Measurements from ENCODE around the gene PDLIM5.
A peak's percentile ranks its signal among the peaks of the same experiment; 100 is the strongest.

The PDLIM5 gene

GRCh38 chr4:94690851-94691254 is 239.1 kb downstream of the PDLIM5 start:
- TF ChIP-seq JUND (IDR thresholded peaks at IDR 0.05; ENCODE audit: low read depth): no peak
- DNase-seq (ENCODE audit: low read depth in 1 of 2, low spot score in 1 of 2): peak in 1 of 2 experiments; percentile 5
- in situ Hi-C loops (cut with HindIII; ENCODE audit: low pct_unique_long_range_greater_than_20kb, low sequenced_read_pairs): no loop called here

DNA sequence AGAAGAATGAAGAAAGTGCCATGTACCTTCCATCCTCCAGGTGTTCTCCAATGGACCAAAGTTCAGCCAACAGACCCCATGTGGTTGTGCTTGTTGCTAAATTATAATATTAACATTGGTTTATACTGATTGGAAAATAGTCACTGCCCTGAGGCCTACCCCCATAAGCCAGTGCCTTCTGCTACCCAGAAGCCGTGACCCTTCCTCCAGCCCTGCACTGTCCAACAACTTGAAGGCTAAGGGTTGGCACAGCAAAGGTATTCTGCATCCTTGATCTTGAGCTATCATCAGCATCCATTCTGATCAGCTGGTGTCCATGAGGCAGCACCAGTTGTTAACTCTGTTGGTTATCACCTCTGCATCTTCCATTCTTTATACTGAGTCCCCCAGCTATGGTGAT is 239.8 kb downstream of the PDLIM5 start:
- no peak for DNase-seq (ENCODE audit: low read depth in 1 of 2, low spot score in 1 of 2)
- no peak for TF ChIP-seq JUND (IDR thresholded peaks at IDR 0.05; ENCODE audit: low read depth)
- in situ Hi-C loops (cut with HindIII; ENCODE audit: low pct_unique_long_range_greater_than_20kb, low sequenced_read_pairs): no loop called here

DNA sequence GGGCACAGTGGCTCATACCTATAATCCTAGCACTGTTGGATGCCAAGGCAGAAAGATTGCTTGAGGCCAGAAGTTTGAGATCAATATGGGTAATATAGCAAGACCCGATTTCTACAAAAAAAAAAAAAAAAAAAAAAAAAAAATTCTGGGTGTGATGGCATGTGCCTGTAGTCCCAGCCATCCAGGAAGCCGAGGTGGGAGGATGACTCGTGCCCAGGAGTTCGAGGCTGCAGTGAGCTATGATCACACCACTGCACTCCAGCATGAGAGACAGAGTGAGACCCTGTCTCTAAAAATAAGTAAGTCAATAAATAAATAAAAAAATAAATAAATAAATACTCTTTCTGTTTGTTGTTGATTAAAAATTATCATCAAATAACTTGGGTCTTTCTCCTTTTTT is 243.6 kb downstream of the PDLIM5 start:
- in situ Hi-C loops (cut with HindIII; ENCODE audit: low pct_unique_long_range_greater_than_20kb, low sequenced_read_pairs): no loop called here
- no peak for TF ChIP-seq JUND (IDR thresholded peaks at IDR 0.05; ENCODE audit: low read depth)
- no peak for DNase-seq (ENCODE audit: low read depth in 1 of 2, low spot score in 1 of 2)

- TF ChIP-seq JUND (IDR thresholded peaks at IDR 0.05; ENCODE audit: low read depth): no peak
- in situ Hi-C loops (cut with HindIII; ENCODE audit: low pct_unique_long_range_greater_than_20kb, low sequenced_read_pairs): no loop called here
- no peak for DNase-seq (ENCODE audit: low read depth in 1 of 2, low spot score in 1 of 2)
These were observed 246.4 kb downstream of the PDLIM5 start for GRCh38 chr4:94698187-94698586.

DNA sequence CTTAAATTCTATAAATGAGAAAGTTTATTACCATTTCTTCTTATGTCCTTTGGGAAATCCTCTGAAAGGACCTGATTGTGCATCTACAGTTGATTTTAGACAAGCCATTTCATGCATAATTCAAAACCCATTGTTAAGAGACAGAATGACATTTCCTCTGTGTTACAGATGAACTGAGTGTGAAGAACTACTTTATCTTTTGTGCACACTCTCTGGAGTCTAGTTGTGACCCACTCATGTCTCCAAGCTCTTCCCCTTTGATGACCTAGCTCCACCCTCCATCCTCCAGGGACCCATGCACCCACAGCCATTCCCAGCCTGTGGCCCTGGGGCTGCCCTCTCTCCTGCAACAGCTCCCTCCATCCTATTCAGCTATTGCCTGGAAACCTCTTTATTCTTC is 248.6 kb downstream of the PDLIM5 start:
- in situ Hi-C loops (cut with HindIII; ENCODE audit: low pct_unique_long_range_greater_than_20kb, low sequenced_read_pairs): no loop called here
- no peak for DNase-seq (ENCODE audit: low read depth in 1 of 2, low spot score in 1 of 2)
- TF ChIP-seq JUND (IDR thresholded peaks at IDR 0.05; ENCODE audit: low read depth): no peak

DNA sequence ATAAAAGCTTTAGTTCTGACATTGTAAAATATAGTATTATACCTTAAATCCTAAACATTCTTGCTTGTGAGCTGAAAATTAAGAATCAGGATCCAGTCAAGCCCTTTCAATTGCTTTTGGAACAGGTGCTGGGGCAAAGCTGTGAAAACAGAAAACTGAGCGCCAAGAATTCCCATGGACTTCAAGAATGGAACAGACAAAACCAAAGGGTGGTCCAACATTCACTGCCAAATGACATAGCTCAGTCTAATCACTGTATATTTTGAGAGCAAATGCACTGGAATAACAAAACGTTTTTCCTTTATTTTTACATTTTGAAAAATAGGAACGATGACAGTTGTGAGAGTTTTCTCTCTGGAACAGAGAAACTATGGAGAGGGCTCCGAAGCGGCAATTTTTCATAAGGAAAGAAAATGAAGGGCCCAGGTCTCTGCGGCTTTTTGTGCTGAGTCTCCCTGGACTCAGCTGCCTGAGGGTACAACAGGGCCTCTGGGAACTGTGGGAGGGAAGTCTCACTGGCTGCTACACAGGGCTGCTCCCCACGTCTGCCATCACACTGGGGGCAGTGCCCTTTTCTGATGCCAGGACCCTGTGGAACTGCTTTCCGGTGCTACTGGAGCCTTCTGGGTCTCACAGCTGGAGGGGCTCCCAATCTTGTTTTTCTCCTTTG is 250.0 kb downstream of the PDLIM5 start:
- DNase-seq (ENCODE audit: low read depth in 1 of 2, low spot score in 1 of 2): no peak
- TF ChIP-seq JUND (IDR thresholded peaks at IDR 0.05; ENCODE audit: low read depth): no peak
- in situ Hi-C loops (cut with HindIII; ENCODE audit: low pct_unique_long_range_greater_than_20kb, low sequenced_read_pairs): no loop called here

GRCh38 chr4:94711635-94712034 is 259.9 kb downstream of the PDLIM5 start:
- TF ChIP-seq JUND (IDR thresholded peaks at IDR 0.05; ENCODE audit: low read depth): no peak
- DNase-seq (ENCODE audit: low read depth in 1 of 2, low spot score in 1 of 2): no peak
- in situ Hi-C loops (cut with HindIII; ENCODE audit: low pct_unique_long_range_greater_than_20kb, low sequenced_read_pairs): no loop called here

DNA sequence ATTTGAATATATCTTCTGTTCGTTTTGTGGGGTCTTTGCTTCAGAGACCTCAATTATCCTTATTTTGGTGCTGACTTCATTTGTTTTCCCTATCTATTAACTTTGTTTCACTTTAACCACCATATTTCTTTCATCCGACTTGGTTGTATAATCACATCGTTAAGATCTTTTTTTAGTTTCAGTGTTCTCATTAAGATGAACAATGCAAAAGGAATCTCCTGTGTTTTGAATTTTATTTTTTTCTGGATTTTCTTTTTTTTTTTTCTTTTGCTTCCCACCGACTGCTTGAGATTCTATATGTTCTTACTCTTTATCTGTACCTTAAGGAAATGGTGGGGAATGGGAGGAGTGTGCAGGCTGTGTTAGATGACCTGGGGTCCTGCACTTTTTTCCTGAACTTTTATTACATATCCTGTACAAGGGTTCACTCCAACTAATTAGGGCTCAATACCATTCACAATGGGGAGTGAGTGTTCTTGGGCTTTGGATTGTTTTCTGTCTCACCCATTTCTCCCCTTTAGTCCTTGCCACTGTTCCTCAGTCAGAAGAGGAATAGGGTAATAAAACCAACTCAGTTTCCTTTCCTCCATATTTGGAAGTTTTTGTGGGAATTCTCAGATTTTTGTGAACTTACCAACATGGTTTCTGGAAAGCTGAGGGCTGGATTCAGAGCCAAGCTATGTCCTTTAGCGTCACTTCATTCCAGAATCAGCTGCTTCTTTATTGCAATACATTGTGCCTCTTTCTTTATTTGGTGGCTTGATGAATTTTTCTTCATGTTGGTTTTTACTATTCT is 262.8 kb downstream of the PDLIM5 start:
- in situ Hi-C loops (cut with HindIII; ENCODE audit: low pct_unique_long_range_greater_than_20kb, low sequenced_read_pairs): no loop called here
- no peak for TF ChIP-seq JUND (IDR thresholded peaks at IDR 0.05; ENCODE audit: low read depth)
- DNase-seq (ENCODE audit: low read depth in 1 of 2, low spot score in 1 of 2): no peak

DNA sequence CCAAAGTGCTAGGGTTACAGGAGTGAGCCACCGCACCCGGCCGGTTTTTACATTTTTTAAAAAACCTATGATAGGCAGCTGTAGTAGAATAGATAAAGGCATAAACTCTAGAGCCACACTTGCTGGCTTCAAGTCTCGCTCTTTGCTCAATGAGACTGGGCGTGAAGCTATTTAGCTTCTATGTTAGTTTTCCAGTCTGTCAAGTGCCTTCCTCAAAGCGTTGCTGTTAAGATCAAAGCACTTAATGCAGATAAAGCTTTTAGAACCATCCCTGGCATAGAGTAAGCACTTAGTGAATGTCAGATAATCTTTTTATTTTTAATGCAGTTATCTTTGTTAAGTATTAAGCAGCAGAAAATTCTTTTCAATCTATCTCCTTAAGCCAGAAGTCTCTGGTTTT is 264.0 kb downstream of the PDLIM5 start:
- in situ Hi-C loops (cut with HindIII; ENCODE audit: low pct_unique_long_range_greater_than_20kb, low sequenced_read_pairs): no loop called here
- TF ChIP-seq JUND (IDR thresholded peaks at IDR 0.05; ENCODE audit: low read depth): no peak
- no peak for DNase-seq (ENCODE audit: low read depth in 1 of 2, low spot score in 1 of 2)

Data from T47D (cell line).